Esophagus squamous epithelium (tissue), 4 donors: ENCODE measurements around the gene OR51V1.
"Not testable (repeated sequence)": the region's sequence is repeated elsewhere in the genome, so short reads cannot be mapped to it uniquely, and the experiment has no call there.

ENCODE experiments used
- POLR2A ChIP-seq, 4 donors: fragments of 450-650 bp; IDR thresholded peaks; one replicate each; pipeline ENCODE4 v1.6.1; 2017; ENCODE audit warnings: antibody characterized with exemption in 4 of 4, mild to moderate bottlenecking in 4 of 4, moderate library complexity in 3 of 4
- TF ChIP-seq, protein P1 (sequence below), 6 experiments: fragments of 450-650 bp in 4 of 6; fragments of 200-600 bp in 2 of 6; sonication (generic) in 2 of 6; IDR thresholded peaks; one replicate each; pipeline ENCODE4 v1.5.1; 2016 to 2019; ENCODE audit warnings: antibody characterized with exemption in 6 of 6, mild to moderate bottlenecking in 4 of 6, moderate library complexity in 4 of 6

DNA sequence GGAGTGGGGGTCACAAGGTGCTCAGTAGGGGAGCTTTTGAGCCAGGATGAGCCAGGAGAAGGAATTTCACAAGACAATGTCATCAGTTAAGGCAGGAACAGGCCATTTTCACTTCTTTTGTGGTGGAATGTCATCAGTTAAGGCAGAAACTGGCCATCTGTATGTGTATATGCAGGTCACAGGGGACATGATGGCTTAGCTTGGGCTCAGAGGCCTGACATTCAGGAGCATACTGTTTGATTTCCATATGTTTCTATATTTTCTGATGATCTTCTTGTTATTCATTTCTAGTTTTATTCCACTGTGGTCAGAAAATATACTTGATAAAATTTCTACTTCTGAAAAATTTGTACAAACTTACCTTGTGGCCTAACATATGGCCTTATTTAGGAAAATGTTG lies 34.6 kb downstream of the OR51V1 start:
- TF ChIP-seq POLR2A (IDR thresholded peaks at IDR 0.05) = not testable (repeated sequence)
- TF ChIP-seq, protein P1, sequence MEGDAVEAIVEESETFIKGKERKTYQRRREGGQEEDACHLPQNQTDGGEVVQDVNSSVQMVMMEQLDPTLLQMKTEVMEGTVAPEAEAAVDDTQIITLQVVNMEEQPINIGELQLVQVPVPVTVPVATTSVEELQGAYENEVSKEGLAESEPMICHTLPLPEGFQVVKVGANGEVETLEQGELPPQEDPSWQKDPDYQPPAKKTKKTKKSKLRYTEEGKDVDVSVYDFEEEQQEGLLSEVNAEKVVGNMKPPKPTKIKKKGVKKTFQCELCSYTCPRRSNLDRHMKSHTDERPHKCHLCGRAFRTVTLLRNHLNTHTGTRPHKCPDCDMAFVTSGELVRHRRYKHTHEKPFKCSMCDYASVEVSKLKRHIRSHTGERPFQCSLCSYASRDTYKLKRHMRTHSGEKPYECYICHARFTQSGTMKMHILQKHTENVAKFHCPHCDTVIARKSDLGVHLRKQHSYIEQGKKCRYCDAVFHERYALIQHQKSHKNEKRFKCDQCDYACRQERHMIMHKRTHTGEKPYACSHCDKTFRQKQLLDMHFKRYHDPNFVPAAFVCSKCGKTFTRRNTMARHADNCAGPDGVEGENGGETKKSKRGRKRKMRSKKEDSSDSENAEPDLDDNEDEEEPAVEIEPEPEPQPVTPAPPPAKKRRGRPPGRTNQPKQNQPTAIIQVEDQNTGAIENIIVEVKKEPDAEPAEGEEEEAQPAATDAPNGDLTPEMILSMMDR (IDR thresholded peaks at IDR 0.05) = not testable (repeated sequence)
